Liver (tissue), 9 donors: ENCODE results near the gene DLX2. TPM values are rescaled to one million over a fixed set of nuclear protein-coding genes. Genes with fewer than 3 reads are reported as not detected.

Experiments used
- DNase-seq: peaks from one replicate; pipeline ENCODE4 v3.0.0-alpha.2; 2017; ENCODE audit warnings: low spot score
- H3K27ac ChIP-seq, 2 donors: one replicate each; pipeline ENCODE4 v1.7.0; 2013; ENCODE audit warnings: inconsistent platforms in 2 of 2, low read length in 2 of 2, control low read depth in 1 of 2, low read depth in 1 of 2, mild to moderate bottlenecking in 1 of 2
- H3K27me3 ChIP-seq, 4 donors: one replicate each; pipeline versions ENCODE4 v1.6.1 to v1.7.0; 2013; ENCODE audit warnings: low read length in 3 of 4, inconsistent platforms in 1 of 4, mild to moderate bottlenecking in 1 of 4, moderate library complexity in 1 of 4; ENCODE audit not compliant: control insufficient read depth in 4 of 4, insufficient read depth in 4 of 4
- H3K36me3 ChIP-seq, 4 donors: one replicate each; pipeline versions ENCODE4 v1.6.1 to v1.7.0; 2013; ENCODE audit warnings: low read length in 3 of 4, mild to moderate bottlenecking in 3 of 4, low read depth in 1 of 4, moderate library complexity in 1 of 4; ENCODE audit not compliant: control insufficient read depth in 4 of 4, insufficient read depth in 3 of 4
- H3K4me1 ChIP-seq, 4 donors: one replicate each; pipeline versions ENCODE4 v1.6.1 to v1.7.0; 2013; ENCODE audit warnings: low read length in 3 of 4, mild to moderate bottlenecking in 3 of 4, moderate library complexity in 1 of 4; ENCODE audit not compliant: control insufficient read depth in 4 of 4, insufficient read depth in 4 of 4
- H3K4me3 ChIP-seq, 3 donors: one replicate each; pipeline versions ENCODE4 v1.6.1 to v1.7.0; 2013; ENCODE audit warnings: low read length in 3 of 3, control low read depth in 1 of 3, low read depth in 1 of 3, mild to moderate bottlenecking in 1 of 3
- H3K9ac ChIP-seq, 2 donors: one replicate each; pipeline ENCODE4 v1.7.0; 2013; ENCODE audit warnings: low read length in 2 of 2, mild to moderate bottlenecking in 2 of 2, moderate library complexity in 2 of 2, control low read depth in 1 of 2, low read depth in 1 of 2
- H3K9me3 ChIP-seq, 4 donors: one replicate each; pipeline versions ENCODE4 v1.6.1 to v1.7.0; 2013; ENCODE audit warnings: low read length in 3 of 4; ENCODE audit not compliant: control insufficient read depth in 4 of 4
- EGR1 ChIP-seq, 2 donors: IDR thresholded peaks; 2 replicates each; pipeline ENCODE4 v1.6.1; 2016 to 2018; ENCODE audit warnings: antibody characterized with exemption in 2 of 2, low read depth in 2 of 2
- FOXA1 ChIP-seq: IDR thresholded peaks from 2 replicates; pipeline ENCODE4 v1.6.1; 2016; ENCODE audit warnings: antibody characterized with exemption
- GABPA ChIP-seq, 2 donors: IDR thresholded peaks in 1 of 2; conservative IDR thresholded peaks in 1 of 2; 2 replicates each; pipeline ENCODE4 v1.6.1; 2016; ENCODE audit warnings: antibody characterized with exemption in 2 of 2, mild to moderate bottlenecking in 1 of 2, moderate library complexity in 1 of 2
- HNF4A ChIP-seq, 2 donors: conservative IDR thresholded peaks; 2 replicates each; pipeline ENCODE4 v1.6.1; 2016; ENCODE audit warnings: antibody characterized with exemption in 2 of 2, mild to moderate bottlenecking in 2 of 2
- HNF4G ChIP-seq: IDR thresholded peaks from 2 replicates; pipeline ENCODE4 v1.6.1; 2016; ENCODE audit warnings: antibody characterized with exemption
- JUND ChIP-seq, 2 donors: IDR thresholded peaks; 2 replicates each; pipeline ENCODE4 v1.6.1; 2016; ENCODE audit warnings: antibody characterized with exemption in 2 of 2
- MAX ChIP-seq: IDR thresholded peaks from 2 replicates; pipeline ENCODE4 v1.6.1; 2016; ENCODE audit warnings: antibody characterized with exemption
- NR2F2 ChIP-seq: IDR thresholded peaks from 2 replicates; pipeline ENCODE4 v1.6.1; 2016; ENCODE audit warnings: antibody characterized with exemption
- REST ChIP-seq: IDR thresholded peaks from 2 replicates; pipeline ENCODE4 v1.6.1; 2016; ENCODE audit warnings: antibody characterized with exemption, mild to moderate bottlenecking
- RXRA ChIP-seq, 2 donors: IDR thresholded peaks; 2 replicates each; pipeline ENCODE4 v1.6.1; 2017 to 2018; ENCODE audit warnings: antibody characterized with exemption in 2 of 2, mild to moderate bottlenecking in 1 of 2
- SP1 ChIP-seq: IDR thresholded peaks from 2 replicates; pipeline ENCODE4 v1.6.1; 2018; ENCODE audit warnings: antibody characterized with exemption, mild to moderate bottlenecking
- TAF1 ChIP-seq: conservative IDR thresholded peaks from 2 replicates; pipeline ENCODE4 v1.6.1; 2016; ENCODE audit warnings: antibody characterized with exemption, mild to moderate bottlenecking
- YY1 ChIP-seq: IDR thresholded peaks from 2 replicates; pipeline ENCODE4 v1.6.1; 2016; ENCODE audit warnings: antibody characterized with exemption, mild to moderate bottlenecking
- WGBS: extraction: QIAGEN DNeasy Blood & Tissue Kit; methylation state at CpG from one replicate; pipeline ENCODE4 v1.1.7; 2013; 5-methylcytosine and 5-hydroxymethylcytosine counted together
- polyA plus RNA-seq, 2 donors: library from polyadenylated mRNA; stranded (reverse) in 1 of 2; unstranded in 1 of 2; fragments of 200-250 nt in 1 of 2; fragments of >200 nt in 1 of 2; fragmentation: Nextera tagmentation in 1 of 2; extraction: Ambion mirVana in 1 of 2; gene quantifications; one replicate each; pipeline versions ENCODE4 v1.2.1 to v1.2.3, GENCODE V29; 2013 to 2015
- total RNA-seq, 2 donors: library from RNA; depleted of rRNA; stranded (reverse); fragments of >200 nt; gene quantifications; one replicate each; pipeline ENCODE4 v1.2.3, GENCODE V29; 2014
- TF ChIP-seq, protein P1 (sequence below): IDR thresholded peaks from 2 replicates; pipeline ENCODE4 v1.6.1; 2016; ENCODE audit warnings: antibody characterized with exemption
- TF ChIP-seq, protein P2 (sequence below): IDR thresholded peaks from 2 replicates; pipeline ENCODE4 v1.6.1; 2016; ENCODE audit warnings: antibody characterized with exemption
- donor health status: healthy.
- donor health status: healthy.
- donor health status: healthy.
- donor health status: healthy.
- donor health status: healthy.

The DLX2 gene
- total and polyA plus RNA-seq, 4 donors = not detected

DNA sequence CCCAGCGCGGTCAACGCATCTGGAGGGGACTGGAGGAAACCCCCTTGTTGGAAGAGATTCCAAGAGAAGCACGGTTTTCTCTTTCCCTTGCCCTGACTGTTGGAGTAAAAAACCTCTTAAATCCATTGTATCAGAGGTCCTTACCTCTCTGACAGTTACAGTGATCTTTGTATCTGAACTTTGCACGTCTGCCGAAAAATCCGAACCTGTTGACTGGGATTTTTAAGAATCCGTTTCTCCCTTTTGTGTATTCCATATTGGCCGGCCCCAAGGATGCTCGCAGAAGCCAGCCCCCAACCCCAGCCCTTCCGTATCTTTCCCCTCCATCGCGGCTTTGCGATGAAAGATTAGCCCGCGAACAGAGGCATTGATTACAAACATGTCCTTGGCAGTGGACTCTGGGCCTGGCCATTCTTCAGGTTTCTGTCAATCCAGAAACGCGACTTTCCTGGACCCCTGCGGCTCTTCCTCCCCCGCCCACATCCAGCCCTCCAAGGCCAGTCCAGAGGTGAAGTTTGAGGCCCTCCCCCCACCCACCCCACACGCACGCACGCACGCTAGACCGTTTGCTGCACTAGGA lies 22.0 kb downstream of the DLX2 start (continued):
- TF ChIP-seq, protein P1, sequence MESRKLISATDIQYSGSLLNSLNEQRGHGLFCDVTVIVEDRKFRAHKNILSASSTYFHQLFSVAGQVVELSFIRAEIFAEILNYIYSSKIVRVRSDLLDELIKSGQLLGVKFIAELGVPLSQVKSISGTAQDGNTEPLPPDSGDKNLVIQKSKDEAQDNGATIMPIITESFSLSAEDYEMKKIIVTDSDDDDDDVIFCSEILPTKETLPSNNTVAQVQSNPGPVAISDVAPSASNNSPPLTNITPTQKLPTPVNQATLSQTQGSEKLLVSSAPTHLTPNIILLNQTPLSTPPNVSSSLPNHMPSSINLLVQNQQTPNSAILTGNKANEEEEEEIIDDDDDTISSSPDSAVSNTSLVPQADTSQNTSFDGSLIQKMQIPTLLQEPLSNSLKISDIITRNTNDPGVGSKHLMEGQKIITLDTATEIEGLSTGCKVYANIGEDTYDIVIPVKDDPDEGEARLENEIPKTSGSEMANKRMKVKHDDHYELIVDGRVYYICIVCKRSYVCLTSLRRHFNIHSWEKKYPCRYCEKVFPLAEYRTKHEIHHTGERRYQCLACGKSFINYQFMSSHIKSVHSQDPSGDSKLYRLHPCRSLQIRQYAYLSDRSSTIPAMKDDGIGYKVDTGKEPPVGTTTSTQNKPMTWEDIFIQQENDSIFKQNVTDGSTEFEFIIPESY = no peak

- peaks cover 0 to 4% (median 0%) of the 10 kb centered on the region in 4 donors for H3K9me3 ChIP-seq
- H3K9ac ChIP-seq = no peak overlapping the region
- peaks cover 4 to 55% (median 28%) of the 10 kb centered on the region in 4 donors for H3K27me3 ChIP-seq
- no peaks in the 10 kb centered on the region for H3K36me3 ChIP-seq
- TF ChIP-seq FOXA1 = no peak
- TF ChIP-seq EGR1 (IDR thresholded peaks at IDR 0.05; ENCODE audit: low read depth in 2 of 2) = no peak
- TF ChIP-seq, protein P1 = no peak
- TF ChIP-seq REST = no peak
- no peak for TF ChIP-seq NR2F2
- DNase-seq = no peak
- 33% methylated on average over 38 of the region's 38 CpGs for WGBS
- no peak overlapping the region for H3K27ac ChIP-seq
- peaks cover 5 to 17% (median 10%) of the 10 kb centered on the region in 4 donors for H3K4me1 ChIP-seq
- no peak overlapping the region for H3K4me3 ChIP-seq
Measured at GRCh38 chr2:172079838-172080640, 22.7 kb downstream of the DLX2 start.

- WGBS = 86% methylated on average over 5 of the region's 5 CpGs
- DNase-seq = no peak
Measured at GRCh38 chr2:172079416-172079815, 23.3 kb downstream of the DLX2 start.

More at GRCh38 chr2:172079416-172079815, 23.3 kb downstream of the DLX2 start:
- H3K36me3 ChIP-seq = no peaks in the 10 kb centered on the region
- no peak for TF ChIP-seq JUND (IDR thresholded peaks at IDR 0.05)
- TF ChIP-seq, protein P1 = no peak
- TF ChIP-seq YY1 = no peak
- no peak for TF ChIP-seq SP1
- no peak for TF ChIP-seq RXRA (IDR thresholded peaks at IDR 0.05)
- TF ChIP-seq FOXA1 = no peak
- TF ChIP-seq TAF1 = no peak
- TF ChIP-seq HNF4G = no peak
- TF ChIP-seq, protein P2, sequence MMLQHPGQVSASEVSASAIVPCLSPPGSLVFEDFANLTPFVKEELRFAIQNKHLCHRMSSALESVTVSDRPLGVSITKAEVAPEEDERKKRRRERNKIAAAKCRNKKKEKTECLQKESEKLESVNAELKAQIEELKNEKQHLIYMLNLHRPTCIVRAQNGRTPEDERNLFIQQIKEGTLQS = no peak
- TF ChIP-seq MAX = no peak
- TF ChIP-seq GABPA (IDR thresholded peaks at IDR 0.05 in 1 of 2, conservative IDR thresholded peaks at IDR 0.05 in 1 of 2) = no peak
- no peak for TF ChIP-seq HNF4A (conservative IDR thresholded peaks at IDR 0.05)
- no peak for TF ChIP-seq EGR1 (IDR thresholded peaks at IDR 0.05; ENCODE audit: low read depth in 2 of 2)
- no peak overlapping the region for H3K9ac ChIP-seq
- H3K9me3 ChIP-seq = peaks cover 0 to 4% (median 0%) of the 10 kb centered on the region in 4 donors
- no peak overlapping the region for H3K4me3 ChIP-seq
- peaks cover 0 to 11% (median 5%) of the 10 kb centered on the region in 4 donors for H3K4me1 ChIP-seq
- no peak overlapping the region for H3K27ac ChIP-seq
- H3K27me3 ChIP-seq = peaks cover 3 to 51% (median 28%) of the 10 kb centered on the region in 4 donors
